ENCODE data around the gene RPS15. TPM values are rescaled to one million over a fixed set of nuclear protein-coding genes. Genes with fewer than 3 reads are reported as not detected.
A peak's percentile ranks its signal among the peaks of the same experiment; 100 is the strongest.

RPS15 gene
- total and polyA plus RNA-seq, 2 of the 13 experiments (the other 11 are each of a cell fraction or from before 2014, with no cell fraction given), result 695 to 1,411 TPM

GRCh38 chr19:1461862-1462261 is 23.7 kb downstream of the RPS15 start (continued):
- peak; percentile 48 for TF ChIP-seq MAX (IDR thresholded peaks at IDR 0.05)
- TF ChIP-seq ZNF710 (CRISPR knock-in tag; IDR thresholded peaks at IDR 0.05; ENCODE audit: borderline replicate concordance), result no peak
- no peak for TF ChIP-seq ZNF331 (CRISPR knock-in tag; IDR thresholded peaks at IDR 0.05)
- TF ChIP-seq HOXA3 (CRISPR knock-in tag; IDR thresholded peaks at IDR 0.05), result peak; percentile 62
- no peak for TF ChIP-seq JUNB (CRISPR knock-in tag; IDR thresholded peaks at IDR 0.05; ENCODE audit: borderline replicate concordance)
- peak; percentile 28; the same call in 1 of the 2 replicates for TF ChIP-seq HNF4A (CRISPR knock-in tag; IDR thresholded peaks at IDR 0.05)
- peak; percentile 85 for TF ChIP-seq ZBTB33 (CRISPR knock-in tag; IDR thresholded peaks at IDR 0.05)
- peak; percentile 31 for TF ChIP-seq AGO2 (optimal IDR thresholded peaks at IDR 0.05; ENCODE audit: low read depth, low read length)
